Endothelial cell of umbilical vein (primary cell): ENCODE results near the gene FCGR3B.
"Not testable (repeated sequence)": the region's sequence is repeated elsewhere in the genome, so short reads cannot be mapped to it uniquely, and the experiment has no call there.

ENCODE experiments used
- POLR2A ChIP-seq: IDR thresholded peaks from 2 replicates; pipeline ENCODE4 v1.6.1; 2012; ENCODE audit warnings: low read depth, mild to moderate bottlenecking, control low read depth, low read length
- TF ChIP-seq, protein P1 (sequence below), 2 donors: IDR thresholded peaks; 1 replicate in 1 of 2; 2 replicates in 1 of 2; pipeline ENCODE4 v1.5.1; 2011; ENCODE audit warnings: low read length in 2 of 2, mild to moderate bottlenecking in 2 of 2, moderate library complexity in 2 of 2, control low read depth in 1 of 2, inconsistent platforms in 1 of 2, low read depth in 1 of 2; ENCODE audit not compliant: insufficient read depth in 1 of 2; ENCODE audit errors: extremely low read depth in 1 of 2
- TF ChIP-seq, protein P2 (sequence below): IDR thresholded peaks from 2 replicates; pipeline ENCODE4 v1.6.1; 2011; ENCODE audit not compliant: insufficient read depth, insufficient read length

DNA sequence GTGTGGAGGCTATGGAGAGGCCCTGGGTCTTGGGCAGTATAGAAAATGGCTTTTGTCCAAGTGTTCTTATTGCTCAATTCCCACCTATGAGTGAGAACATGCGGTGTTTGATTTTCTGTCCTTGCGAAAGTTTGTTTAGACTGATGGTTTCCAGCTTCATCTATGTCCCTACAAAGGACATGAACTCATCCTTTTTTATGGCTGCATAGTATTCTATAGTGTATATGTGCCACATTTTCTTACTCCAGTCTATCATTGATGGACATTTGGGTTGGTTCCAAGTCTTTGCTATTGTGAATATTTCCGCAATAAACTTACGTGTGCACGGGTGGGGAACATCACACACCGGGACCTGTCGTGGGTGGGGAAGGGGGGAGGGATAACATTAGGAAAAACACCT lies 10.6 kb downstream of the FCGR3B start:
- TF ChIP-seq, protein P1, sequence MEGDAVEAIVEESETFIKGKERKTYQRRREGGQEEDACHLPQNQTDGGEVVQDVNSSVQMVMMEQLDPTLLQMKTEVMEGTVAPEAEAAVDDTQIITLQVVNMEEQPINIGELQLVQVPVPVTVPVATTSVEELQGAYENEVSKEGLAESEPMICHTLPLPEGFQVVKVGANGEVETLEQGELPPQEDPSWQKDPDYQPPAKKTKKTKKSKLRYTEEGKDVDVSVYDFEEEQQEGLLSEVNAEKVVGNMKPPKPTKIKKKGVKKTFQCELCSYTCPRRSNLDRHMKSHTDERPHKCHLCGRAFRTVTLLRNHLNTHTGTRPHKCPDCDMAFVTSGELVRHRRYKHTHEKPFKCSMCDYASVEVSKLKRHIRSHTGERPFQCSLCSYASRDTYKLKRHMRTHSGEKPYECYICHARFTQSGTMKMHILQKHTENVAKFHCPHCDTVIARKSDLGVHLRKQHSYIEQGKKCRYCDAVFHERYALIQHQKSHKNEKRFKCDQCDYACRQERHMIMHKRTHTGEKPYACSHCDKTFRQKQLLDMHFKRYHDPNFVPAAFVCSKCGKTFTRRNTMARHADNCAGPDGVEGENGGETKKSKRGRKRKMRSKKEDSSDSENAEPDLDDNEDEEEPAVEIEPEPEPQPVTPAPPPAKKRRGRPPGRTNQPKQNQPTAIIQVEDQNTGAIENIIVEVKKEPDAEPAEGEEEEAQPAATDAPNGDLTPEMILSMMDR (IDR thresholded peaks at IDR 0.05; ENCODE audit: extremely low read depth in 1 of 2, insufficient read depth in 1 of 2, low read depth in 1 of 2, low read length in 2 of 2), result not testable (repeated sequence)
- not testable (repeated sequence) for TF ChIP-seq POLR2A
- TF ChIP-seq, protein P2, sequence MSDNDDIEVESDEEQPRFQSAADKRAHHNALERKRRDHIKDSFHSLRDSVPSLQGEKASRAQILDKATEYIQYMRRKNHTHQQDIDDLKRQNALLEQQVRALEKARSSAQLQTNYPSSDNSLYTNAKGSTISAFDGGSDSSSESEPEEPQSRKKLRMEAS, result not testable (repeated sequence)
